ENCODE data around the gene PANX2.

PANX2 gene

DNA sequence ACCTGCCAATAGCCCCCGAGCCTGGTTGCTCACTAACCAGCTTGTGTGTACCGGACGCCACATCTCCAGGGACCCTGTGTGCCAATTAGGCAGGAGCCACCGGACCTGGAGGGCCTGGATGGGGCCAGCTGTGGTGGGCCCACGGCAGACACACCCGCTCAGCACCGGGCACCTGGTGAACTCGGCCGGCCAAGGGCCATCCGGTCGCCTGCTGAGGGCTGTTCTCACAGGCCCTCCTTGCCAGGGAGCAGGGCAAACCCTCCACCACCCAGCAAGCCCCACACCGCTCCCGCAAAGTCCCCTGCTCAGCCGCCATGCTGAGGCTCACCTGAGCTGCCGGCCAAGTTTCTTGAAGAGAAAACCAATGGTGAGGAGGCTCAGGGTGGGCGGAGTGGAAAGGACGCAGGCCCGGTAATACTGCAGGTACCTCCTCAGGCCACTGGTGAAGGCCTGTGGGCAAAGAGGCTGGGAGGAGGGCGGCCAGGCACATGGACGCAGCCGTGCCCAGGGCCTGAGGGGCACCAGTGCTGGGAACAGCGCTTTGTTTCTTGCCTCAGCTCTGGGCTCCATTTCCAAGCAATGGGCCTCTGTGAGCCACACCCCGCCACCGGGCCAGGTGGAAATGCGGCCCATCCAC is 57.2 kb downstream of the PANX2 start:
- Histone ChIP-seq H3K36me3 (peaks cover 46% of the 10 kb centered on the region), H3K27me3 (no peaks in the 10 kb centered on the region), H3K4me2 (peak overlapping the region; percentile 87), H3K9me3 (no peaks in the 10 kb centered on the region), H3K27ac (peak overlapping the region; percentile 70), H4K20me1 (peaks cover 74% of the 10 kb centered on the region), H3K9ac (peak overlapping the region; percentile 20), H3K4me3 (peak overlapping the region; percentile 51), H3K4me1 (peaks cover 88% of the 10 kb centered on the region)
- TF ChIP-seq Cebpa-rat (IDR thresholded peaks at IDR 0.05): no peak

GRCh38 chr22:50228366-50228765 is 57.8 kb downstream of the PANX2 start:
- H4K20me1 ChIP-seq: peaks cover 74% of the 10 kb centered on the region
- no peaks in the 10 kb centered on the region for H3K27me3 ChIP-seq
- peak overlapping the region; percentile 87 for H3K4me2 ChIP-seq
- no peak overlapping the region for H3K4me3 ChIP-seq
- no peak for TF ChIP-seq Cebpa-rat (IDR thresholded peaks at IDR 0.05)
- no peaks in the 10 kb centered on the region for H3K9me3 ChIP-seq
- H3K4me1 ChIP-seq: peaks cover 88% of the 10 kb centered on the region
- H3K36me3 ChIP-seq: peaks cover 46% of the 10 kb centered on the region
- H3K27ac ChIP-seq: peak overlapping the region; percentile 70
- peak overlapping the region; percentile 50 for H3K9ac ChIP-seq

DNA sequence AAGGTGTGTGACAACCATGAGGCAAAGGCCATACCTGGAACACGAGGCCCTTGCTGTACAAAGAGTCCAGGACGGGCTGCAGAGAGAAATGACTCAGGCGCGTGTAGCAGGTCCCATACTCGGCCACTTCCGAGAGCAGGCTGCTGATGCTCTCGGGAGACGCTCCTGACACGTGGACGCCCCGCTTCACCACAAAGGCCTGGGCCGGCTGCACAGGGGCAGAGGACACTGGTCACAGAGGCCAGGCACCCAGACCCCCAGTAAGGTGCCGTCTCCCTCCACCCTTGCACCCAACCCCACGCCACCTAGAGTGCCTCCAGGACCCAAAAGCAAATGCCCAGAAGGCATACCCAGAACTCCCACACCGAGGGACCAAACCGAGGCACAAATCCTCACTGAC is 58.8 kb downstream of the PANX2 start:
- H3K27ac ChIP-seq: peak overlapping the region; percentile 70
- peaks cover 78% of the 10 kb centered on the region for H4K20me1 ChIP-seq
- peaks cover 83% of the 10 kb centered on the region for H3K4me1 ChIP-seq
- no peak overlapping the region for H3K4me3 ChIP-seq
- no peak for TF ChIP-seq Cebpa-rat (IDR thresholded peaks at IDR 0.05)
- peak overlapping the region; percentile 87 for H3K4me2 ChIP-seq
- H3K27me3 ChIP-seq: no peaks in the 10 kb centered on the region
- no peak overlapping the region for H3K9ac ChIP-seq
- H3K36me3 ChIP-seq: peaks cover 48% of the 10 kb centered on the region
- H3K9me3 ChIP-seq: no peaks in the 10 kb centered on the region

Measured in BLaER1 (cell line).